ENCODE results near the gene GPR137.

Gene GPR137

GRCh38 chr11:64266339-64266738, 19.3 kb upstream of the GPR137 start:
- Histone ChIP-seq H3K4me3 (ENCODE audit: extremely low read depth, insufficient read depth, low read length, poor library complexity, severe bottlenecking) (no peak overlapping the region), H3K27ac (ENCODE audit: low read depth, low read length, severe bottlenecking) (no peak overlapping the region), H3K36me3 (ENCODE audit: control insufficient read depth, insufficient read depth, low read length) (peaks cover 68% of the 10 kb centered on the region), H3K4me1 (ENCODE audit: control insufficient read depth, insufficient read depth, low read length, poor library complexity, severe bottlenecking) (peaks cover 39% of the 10 kb centered on the region), H3K9me3 (ENCODE audit: control insufficient read depth, low read length) (no peaks in the 10 kb centered on the region)
- WGBS, 2 experiments (ENCODE audit: insufficient coverage in 2 of 2) = 95 to 100% methylated on average over 13 to 15 of the region's 15 CpGs

- no peaks in the 10 kb centered on the region for H3K9me3 ChIP-seq (ENCODE audit: control insufficient read depth, low read length)
- peaks cover 38% of the 10 kb centered on the region for H3K4me1 ChIP-seq (ENCODE audit: control insufficient read depth, insufficient read depth, low read length, poor library complexity, severe bottlenecking)
- WGBS, 2 experiments (ENCODE audit: insufficient coverage in 2 of 2) = 91 to 93% methylated on average over 19 to 21 of the region's 27 CpGs
- H3K27ac ChIP-seq (ENCODE audit: low read depth, low read length, severe bottlenecking) = no peak overlapping the region
- peaks cover 58% of the 10 kb centered on the region for H3K36me3 ChIP-seq (ENCODE audit: control insufficient read depth, insufficient read depth, low read length)
- H3K4me3 ChIP-seq (ENCODE audit: extremely low read depth, insufficient read depth, low read length, poor library complexity, severe bottlenecking) = no peak overlapping the region
Measured at GRCh38 chr11:64267207-64267945, 18.3 kb upstream of the GPR137 start.

- WGBS, 2 experiments (ENCODE audit: insufficient coverage in 2 of 2) = 87 to 88% methylated on average over 22 of the region's 23 CpGs
- Histone ChIP-seq H3K4me3 (ENCODE audit: extremely low read depth, insufficient read depth, low read length, poor library complexity, severe bottlenecking) (peak overlapping the region; percentile 56), H3K36me3 (ENCODE audit: control insufficient read depth, insufficient read depth, low read length) (peaks cover 53% of the 10 kb centered on the region), H3K27ac (ENCODE audit: low read depth, low read length, severe bottlenecking) (peak overlapping the region; percentile 98), H3K9me3 (ENCODE audit: control insufficient read depth, low read length) (no peaks in the 10 kb centered on the region), H3K4me1 (ENCODE audit: control insufficient read depth, insufficient read depth, low read length, poor library complexity, severe bottlenecking) (peaks cover 29% of the 10 kb centered on the region)
Measured at GRCh38 chr11:64268025-64268892, 17.4 kb upstream of the GPR137 start.

GRCh38 chr11:64268893-64269539, 16.6 kb upstream of the GPR137 start:
- Histone ChIP-seq H3K4me1 (ENCODE audit: control insufficient read depth, insufficient read depth, low read length, poor library complexity, severe bottlenecking) (peaks cover 22% of the 10 kb centered on the region), H3K4me3 (ENCODE audit: extremely low read depth, insufficient read depth, low read length, poor library complexity, severe bottlenecking) (peak overlapping the region; percentile 56), H3K27ac (ENCODE audit: low read depth, low read length, severe bottlenecking) (peak overlapping the region; percentile 98), H3K9me3 (ENCODE audit: control insufficient read depth, low read length) (no peaks in the 10 kb centered on the region), H3K36me3 (ENCODE audit: control insufficient read depth, insufficient read depth, low read length) (peaks cover 45% of the 10 kb centered on the region)
- WGBS, 2 experiments (ENCODE audit: insufficient coverage in 2 of 2) = 2 to 4% methylated on average over 33 to 34 of the region's 34 CpGs

- Histone ChIP-seq H3K36me3 (ENCODE audit: control insufficient read depth, insufficient read depth, low read length) (peaks cover 39% of the 10 kb centered on the region), H3K9me3 (ENCODE audit: control insufficient read depth, low read length) (no peaks in the 10 kb centered on the region), H3K4me3 (ENCODE audit: extremely low read depth, insufficient read depth, low read length, poor library complexity, severe bottlenecking) (peak overlapping the region; percentile 56), H3K27ac (ENCODE audit: low read depth, low read length, severe bottlenecking) (peak overlapping the region; percentile 98), H3K4me1 (ENCODE audit: control insufficient read depth, insufficient read depth, low read length, poor library complexity, severe bottlenecking) (peaks cover 19% of the 10 kb centered on the region)
- 0% methylated on average over 53 to 57 of the region's 58 CpGs for WGBS, 2 experiments (ENCODE audit: insufficient coverage in 2 of 2)
Measured at GRCh38 chr11:64269540-64270220, 16.0 kb upstream of the GPR137 start.

GRCh38 chr11:64275031-64275800, 10.4 kb upstream of the GPR137 start:
- Histone ChIP-seq H3K27ac (ENCODE audit: low read depth, low read length, severe bottlenecking) (no peak overlapping the region), H3K4me1 (ENCODE audit: control insufficient read depth, insufficient read depth, low read length, poor library complexity, severe bottlenecking) (peaks cover 7% of the 10 kb centered on the region), H3K4me3 (ENCODE audit: extremely low read depth, insufficient read depth, low read length, poor library complexity, severe bottlenecking) (no peak overlapping the region), H3K9me3 (ENCODE audit: control insufficient read depth, low read length) (no peaks in the 10 kb centered on the region), H3K36me3 (ENCODE audit: control insufficient read depth, insufficient read depth, low read length) (peaks cover 30% of the 10 kb centered on the region)
- 90 to 96% methylated on average over 13 to 15 of the region's 15 CpGs for WGBS, 2 experiments (ENCODE audit: insufficient coverage in 2 of 2)

GRCh38 chr11:64275841-64276240, 9.8 kb upstream of the GPR137 start:
- H3K9me3 ChIP-seq (ENCODE audit: control insufficient read depth, low read length) = no peaks in the 10 kb centered on the region
- H3K4me1 ChIP-seq (ENCODE audit: control insufficient read depth, insufficient read depth, low read length, poor library complexity, severe bottlenecking) = peaks cover 7% of the 10 kb centered on the region
- 100% methylated on average over 1 of the region's 2 CpGs; no CpG with 5 or more reads in 1 of the 2 experiments for WGBS, 2 experiments (ENCODE audit: insufficient coverage in 2 of 2)
- peaks cover 30% of the 10 kb centered on the region for H3K36me3 ChIP-seq (ENCODE audit: control insufficient read depth, insufficient read depth, low read length)
- no peak overlapping the region for H3K27ac ChIP-seq (ENCODE audit: low read depth, low read length, severe bottlenecking)
- H3K4me3 ChIP-seq (ENCODE audit: extremely low read depth, insufficient read depth, low read length, poor library complexity, severe bottlenecking) = no peak overlapping the region

- Histone ChIP-seq H3K27ac (ENCODE audit: low read depth, low read length, severe bottlenecking) (no peak overlapping the region), H3K4me3 (ENCODE audit: extremely low read depth, insufficient read depth, low read length, poor library complexity, severe bottlenecking) (no peak overlapping the region), H3K9me3 (ENCODE audit: control insufficient read depth, low read length) (no peaks in the 10 kb centered on the region), H3K36me3 (ENCODE audit: control insufficient read depth, insufficient read depth, low read length) (peaks cover 30% of the 10 kb centered on the region), H3K4me1 (ENCODE audit: control insufficient read depth, insufficient read depth, low read length, poor library complexity, severe bottlenecking) (peaks cover 5% of the 10 kb centered on the region)
- 86 to 89% methylated on average over 13 to 16 of the region's 17 CpGs for WGBS, 2 experiments (ENCODE audit: insufficient coverage in 2 of 2)
Measured at GRCh38 chr11:64276653-64277431, 8.8 kb upstream of the GPR137 start.

GRCh38 chr11:64278576-64279190, 7.0 kb upstream of the GPR137 start:
- WGBS, 2 experiments (ENCODE audit: insufficient coverage in 2 of 2) = 80 to 88% methylated on average over 8 of the region's 8 CpGs

More at GRCh38 chr11:64278576-64279190, 7.0 kb upstream of the GPR137 start:
- Histone ChIP-seq H3K9me3 (ENCODE audit: control insufficient read depth, low read length) (no peaks in the 10 kb centered on the region), H3K27ac (ENCODE audit: low read depth, low read length, severe bottlenecking) (no peak overlapping the region), H3K4me1 (ENCODE audit: control insufficient read depth, insufficient read depth, low read length, poor library complexity, severe bottlenecking) (peaks cover 7% of the 10 kb centered on the region), H3K36me3 (ENCODE audit: control insufficient read depth, insufficient read depth, low read length) (peaks cover 38% of the 10 kb centered on the region), H3K4me3 (ENCODE audit: extremely low read depth, insufficient read depth, low read length, poor library complexity, severe bottlenecking) (no peak overlapping the region)

Measured in mesodermal cell (in vitro differentiated cells).